ENCODE results near the gene MFN2.

MFN2 gene

GRCh38 chr1:12060500-12060899 lies 80.3 kb downstream of the MFN2 start:
- Histone ChIP-seq H3K4me1 (ENCODE audit: control insufficient read depth, insufficient read depth, low read length) (peaks cover 9% of the 10 kb centered on the region), H3K9me3 (ENCODE audit: control insufficient read depth in 2 of 2, low read length in 2 of 2) (peaks cover 0 to 7% of the 10 kb centered on the region in 2 donors), H3K27me3 (ENCODE audit: control insufficient read depth in 1 of 2, insufficient read depth in 2 of 2, low read length in 2 of 2) (peaks cover 27 to 29% of the 10 kb centered on the region in 2 donors), H3K27ac (ENCODE audit: low read length) (no peak overlapping the region), H3K36me3 (ENCODE audit: control insufficient read depth in 2 of 2, insufficient read depth in 2 of 2, low read length in 2 of 2) (no peaks in the 10 kb centered on the region), H3K9ac (ENCODE audit: low read length in 2 of 2) (no peak overlapping the region), H3K4me3 (ENCODE audit: low read length in 2 of 2) (no peak overlapping the region)

Data from stomach smooth muscle (tissue), 2 donors.